A549 (cell line): ENCODE measurements around the gene DYNC1H1. TPM values are rescaled to one million over a fixed set of nuclear protein-coding genes. Genes with fewer than 3 reads are reported as not detected.

Experiments
- ATAC-seq, 2 experiments: fragments of 200-7000 bp in 1 of 2; fragments of >200 bp in 1 of 2; cut with Nextera tagmentation in 1 of 2; cut with Tn5 transposase in 1 of 2; 3 replicates each; pipeline versions ENCODE4 v1.8.0 to v1.9.1; 2018 to 2020; ENCODE audit warnings: mild to moderate bottlenecking in 1 of 2, moderate library complexity in 1 of 2
- CTCF ChIA-PET: fragments of 300-600 bp; sonication (Branson Sonifier 250); formaldehyde crosslinking; extraction: SDS; loops from one replicate; lab custom pipeline; 2021; ENCODE audit warnings: antibody characterized with exemption, inconsistent platforms; lab: Yijun Ruan, JAX
- POLR2A ChIA-PET: fragments of 350-600 bp; formaldehyde crosslinking; extraction: SDS; loops from one replicate; lab custom pipeline; 2021; ENCODE audit warnings: antibody characterized with exemption, inconsistent platforms; lab: Yijun Ruan, JAX
- DNase-seq, 2 experiments: peaks; one replicate each; pipeline versions ENCODE4 v3.0.0 to v3.0.0-alpha.2; 2011 to 2016; ENCODE audit warnings: low read depth in 1 of 2, low spot score in 1 of 2
- FAIRE-seq: peaks from 2 replicates; lab custom pipeline; 2011; peaks lifted over from hg19 to GRCh38; lab: Jason Lieb, UNC
- H3K27ac ChIP-seq, 2 experiments: fragments of >200 bp; sonication (Bioruptor Twin); formaldehyde crosslinking; 3 replicates each; pipeline ENCODE4 v1.5.1; 2016 to 2017
- H3K4me1 ChIP-seq: fragments of >200 bp; sonication (Bioruptor Twin); formaldehyde crosslinking; 3 replicates; pipeline ENCODE4 v1.6.1; 2016
- H3K4me2 ChIP-seq: fragments of >200 bp; sonication (Bioruptor Twin); formaldehyde crosslinking; 3 replicates; pipeline ENCODE4 v1.6.1; 2016
- H3K4me3 ChIP-seq: fragments of >200 bp; sonication (Bioruptor Twin); formaldehyde crosslinking; 3 replicates; pipeline ENCODE4 v1.5.1; 2016
- H3K9me3 ChIP-seq: fragments of >200 bp; sonication (Bioruptor Twin); formaldehyde crosslinking; 3 replicates; pipeline ENCODE4 v1.6.1; 2016
- CBX2 ChIP-seq: fragments of 200-600 bp; sonication (generic); IDR thresholded peaks from 2 replicates; pipeline ENCODE4 v1.6.1; 2016; ENCODE audit warnings: low read depth, mild to moderate bottlenecking, borderline replicate concordance
- CBX8 ChIP-seq: fragments of 200-600 bp; sonication (generic); IDR thresholded peaks from 2 replicates; pipeline ENCODE4 v1.6.1; 2016
- EHF ChIP-seq: fragments of 250-450 bp; sonication (Bioruptor Pico); IDR thresholded peaks from 2 replicates; pipeline ENCODE4 v1.5.0; 2020; ENCODE audit warnings: mild to moderate bottlenecking
- ELK1 ChIP-seq: fragments of 150-350 bp; IDR thresholded peaks from 2 replicates; pipeline ENCODE4 v1.6.1; 2014; ENCODE audit warnings: low read depth, mild to moderate bottlenecking, low read length
- FOSB ChIP-seq: fragments of 250-450 bp; sonication (Bioruptor Pico); IDR thresholded peaks from 2 replicates; pipeline ENCODE4 v1.5.0; 2020; ENCODE audit warnings: mild to moderate bottlenecking, moderate library complexity
- GATA3 ChIP-seq: IDR thresholded peaks from 2 replicates; pipeline ENCODE4 v1.6.1; 2012; ENCODE audit warnings: borderline replicate concordance
- HDAC2 ChIP-seq: fragments of 200-600 bp; sonication (generic); IDR thresholded peaks from 2 replicates; pipeline ENCODE4 v1.6.1; 2016
- HEYL ChIP-seq: fragments of 250-450 bp; sonication (Bioruptor Pico); IDR thresholded peaks from 2 replicates; pipeline ENCODE4 v1.8.0; 2021; ENCODE audit warnings: mild to moderate bottlenecking, moderate library complexity
- JUN ChIP-seq, 2 experiments: fragments of >200 bp; sonication (Bioruptor Twin); formaldehyde crosslinking; IDR thresholded peaks; 2 replicates in 1 of 2; 3 replicates in 1 of 2; pipeline ENCODE4 v1.6.1; 2016 to 2017
- JUNB ChIP-seq: fragments of >200 bp; sonication (Bioruptor Twin); formaldehyde crosslinking; IDR thresholded peaks from 2 replicates; pipeline ENCODE4 v1.6.1; 2016
- KDM5A ChIP-seq: fragments of 200-600 bp; sonication (generic); IDR thresholded peaks from 2 replicates; pipeline ENCODE4 v1.6.1; 2016; ENCODE audit warnings: antibody characterized with exemption, mild to moderate bottlenecking
- NFE2L2 ChIP-seq: fragments of 150-350 bp; conservative IDR thresholded peaks from 2 replicates; pipeline ENCODE4 v1.6.1; 2014; ENCODE audit warnings: low read length
- NR3C1 ChIP-seq: fragments of >200 bp; sonication (Bioruptor Twin); formaldehyde crosslinking; IDR thresholded peaks from 3 replicates; pipeline ENCODE4 v1.6.1; 2017
- PHF8 ChIP-seq: fragments of 200-600 bp; sonication (generic); IDR thresholded peaks from 2 replicates; pipeline ENCODE4 v1.6.1; 2016; ENCODE audit warnings: low read depth, mild to moderate bottlenecking, antibody characterized with exemption, moderate library complexity, borderline replicate concordance
- POLR2AphosphoS2 ChIP-seq: conservative IDR thresholded peaks from 2 replicates; pipeline ENCODE4 v1.6.1; 2012; ENCODE audit warnings: low read length, improper control_type of control experiment, inconsistent platforms
- RCOR1 ChIP-seq: fragments of 150-350 bp; IDR thresholded peaks from 2 replicates; pipeline ENCODE4 v1.6.1; 2014; ENCODE audit warnings: antibody characterized with exemption, low read length, low read depth
- RNF2 ChIP-seq: fragments of 200-600 bp; sonication (generic); IDR thresholded peaks from 2 replicates; pipeline ENCODE4 v1.6.1; 2016; ENCODE audit warnings: low read depth, mild to moderate bottlenecking, antibody characterized with exemption, moderate library complexity, borderline replicate concordance
- SMC3 ChIP-seq: fragments of >200 bp; sonication (Bioruptor Twin); formaldehyde crosslinking; IDR thresholded peaks from 3 replicates; pipeline ENCODE4 v1.6.1; 2018; ENCODE audit warnings: inconsistent platforms
- TFCP2L1 ChIP-seq: fragments of 250-450 bp; sonication (Bioruptor Pico); IDR thresholded peaks from 2 replicates; pipeline ENCODE4 v1.5.0; 2021; ENCODE audit warnings: mild to moderate bottlenecking
- ZC3H11A ChIP-seq: fragments of 450-650 bp; IDR thresholded peaks from 2 replicates; pipeline ENCODE4 v1.6.1; 2014; ENCODE audit warnings: antibody characterized with exemption, mild to moderate bottlenecking
- ZSCAN20 ChIP-seq: fragments of 250-450 bp; sonication (Bioruptor Pico); IDR thresholded peaks from 2 replicates; pipeline ENCODE4 v1.8.0; 2022; ENCODE audit warnings: mild to moderate bottlenecking, moderate library complexity
- WGBS: methylation state at CpG from one replicate; pipeline ENCODE4 v1.1.6; 2017; ENCODE audit errors: missing lambda C conversion rate; 5-methylcytosine and 5-hydroxymethylcytosine counted together
- polyA plus RNA-seq, 4 experiments: library from polyadenylated mRNA; depleted of rRNA in 3 of 4; stranded (reverse); fragments of >200 nt; fragmentation: RNase III in 1 of 4; extraction: RNeasy Plus Mini Kit Qiagen cat#74134 plus additional on column Dnase treatment in 1 of 4; gene quantifications; 2 replicates in 3 of 4; 3 replicates in 1 of 4; pipeline ENCODE4 v1.2.3, GENCODE V29; 2011 to 2017
- TF ChIP-seq, protein P1 (sequence below): fragments of >200 bp; sonication (Bioruptor Twin); formaldehyde crosslinking; IDR thresholded peaks from 3 replicates; pipeline ENCODE4 v1.6.1; 2016
- TF ChIP-seq, protein P2 (sequence below): IDR thresholded peaks from 2 replicates; pipeline ENCODE4 v1.6.1; 2012; ENCODE audit warnings: low read depth, borderline replicate concordance

The DYNC1H1 gene
- polyA plus RNA-seq, 2 of the 4 experiments (the other 2 are of a cell fraction): 177 to 187 TPM

- TF ChIP-seq RNF2 (no peak), ZC3H11A (no peak), HDAC2 (no peak), ELK1 (no peak), PHF8 (no peak), JUN (IDR thresholded peaks at IDR 0.05) (no peak), JUNB (no peak), EHF (CRISPR knock-in tag) (no peak), GATA3 (no peak), SMC3 (no peak), RCOR1 (no peak), CBX8 (no peak), KDM5A (no peak), NFE2L2 (no peak), CBX2 (no peak), POLR2AphosphoS2 (no peak), ZSCAN20 (CRISPR knock-in tag) (no peak), TFCP2L1 (no peak)
- TF ChIP-seq, protein P1, sequence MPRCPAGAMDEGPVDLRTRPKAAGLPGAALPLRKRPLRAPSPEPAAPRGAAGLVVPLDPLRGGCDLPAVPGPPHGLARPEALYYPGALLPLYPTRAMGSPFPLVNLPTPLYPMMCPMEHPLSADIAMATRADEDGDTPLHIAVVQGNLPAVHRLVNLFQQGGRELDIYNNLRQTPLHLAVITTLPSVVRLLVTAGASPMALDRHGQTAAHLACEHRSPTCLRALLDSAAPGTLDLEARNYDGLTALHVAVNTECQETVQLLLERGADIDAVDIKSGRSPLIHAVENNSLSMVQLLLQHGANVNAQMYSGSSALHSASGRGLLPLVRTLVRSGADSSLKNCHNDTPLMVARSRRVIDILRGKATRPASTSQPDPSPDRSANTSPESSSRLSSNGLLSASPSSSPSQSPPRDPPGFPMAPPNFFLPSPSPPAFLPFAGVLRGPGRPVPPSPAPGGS: no peak
- no peak for DNase-seq
- Histone ChIP-seq H3K4me1 (no peaks in the 10 kb centered on the region), H3K9me3 (no peaks in the 10 kb centered on the region), H3K4me3 (no peak overlapping the region), H3K4me2 (no peak overlapping the region), H3K27ac (no peak overlapping the region)
- ATAC-seq: no peak
- FAIRE-seq: no peak
- ChIA-PET CTCF (interaction anchor here (0.5 to 3.0 kb wide), 7 partner anchors 13 to 95 kb away, joined by 3 to 11 read pairs (median 4); no protein-coding TSS in a partner anchor), POLR2A (no interaction called here)
- 85% methylated on average over 22 of the region's 22 CpGs for WGBS
Measured at GRCh38 chr14:102043251-102044025, 79.1 kb downstream of the DYNC1H1 start.

DNA sequence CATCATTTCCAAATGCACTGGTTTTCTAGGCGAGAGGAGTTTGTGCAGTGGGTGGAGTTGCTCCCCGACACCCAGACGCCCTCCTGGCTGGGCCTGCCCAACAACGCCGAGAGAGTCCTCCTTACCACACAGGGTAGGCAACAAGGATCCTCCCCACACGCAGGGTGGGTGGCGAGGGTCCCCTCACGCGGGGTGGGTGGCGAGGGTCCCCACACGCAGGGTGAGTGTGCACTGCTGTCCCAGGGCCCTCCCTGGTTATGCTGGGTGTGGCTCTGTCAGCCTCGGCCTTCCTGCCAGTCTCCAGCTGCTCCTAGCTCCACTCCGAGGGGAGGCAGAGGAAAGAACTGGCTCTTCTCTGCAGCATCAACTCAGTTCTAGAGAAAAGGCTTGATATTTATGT lies 80.2 kb downstream of the DYNC1H1 start:
- Histone ChIP-seq H3K4me3 (no peak overlapping the region), H3K4me1 (no peaks in the 10 kb centered on the region), H3K9me3 (no peaks in the 10 kb centered on the region), H3K4me2 (no peak overlapping the region), H3K27ac (no peak overlapping the region)
- ATAC-seq: no peak
- no peak for FAIRE-seq
- DNase-seq: no peak
- CTCF ChIA-PET: interaction anchor here (0.7 to 3.0 kb wide), 6 partner anchors 10 to 84 kb away, joined by 3 to 11 read pairs (median 4); no protein-coding TSS in a partner anchor
- POLR2A ChIA-PET: no interaction called here
- TF ChIP-seq NR3C1 (no peak), PHF8 (no peak), RNF2 (no peak), FOSB (CRISPR knock-in tag) (no peak), HEYL (CRISPR knock-in tag) (no peak)
- TF ChIP-seq, protein P2, sequence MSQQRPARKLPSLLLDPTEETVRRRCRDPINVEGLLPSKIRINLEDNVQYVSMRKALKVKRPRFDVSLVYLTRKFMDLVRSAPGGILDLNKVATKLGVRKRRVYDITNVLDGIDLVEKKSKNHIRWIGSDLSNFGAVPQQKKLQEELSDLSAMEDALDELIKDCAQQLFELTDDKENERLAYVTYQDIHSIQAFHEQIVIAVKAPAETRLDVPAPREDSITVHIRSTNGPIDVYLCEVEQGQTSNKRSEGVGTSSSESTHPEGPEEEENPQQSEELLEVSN: no peak
- 88% methylated on average over 12 of the region's 13 CpGs for WGBS
